Panc1 (cell line): ENCODE measurements around the gene PHF14.

Experiments
- SIN3A ChIP-seq: IDR thresholded peaks from 2 replicates; pipeline ENCODE4 v1.6.1; 2012; ENCODE audit warnings: low read depth, mild to moderate bottlenecking, low read length, moderate library complexity, borderline replicate concordance; ENCODE audit not compliant: insufficient read depth
- TF ChIP-seq, protein P1 (sequence below): fragments of 450-650 bp; IDR thresholded peaks from 2 replicates; pipeline ENCODE4 v1.5.1; 2017; ENCODE audit warnings: mild to moderate bottlenecking
- TF ChIP-seq, protein P2 (sequence below), 2 experiments: IDR thresholded peaks; 2 replicates each; pipeline ENCODE4 v1.6.1; 2011 to 2012; ENCODE audit warnings: low read depth in 2 of 2, control low read depth in 1 of 2, low read length in 1 of 2, mild to moderate bottlenecking in 1 of 2, moderate library complexity in 1 of 2; ENCODE audit not compliant: insufficient read depth in 1 of 2

DNA sequence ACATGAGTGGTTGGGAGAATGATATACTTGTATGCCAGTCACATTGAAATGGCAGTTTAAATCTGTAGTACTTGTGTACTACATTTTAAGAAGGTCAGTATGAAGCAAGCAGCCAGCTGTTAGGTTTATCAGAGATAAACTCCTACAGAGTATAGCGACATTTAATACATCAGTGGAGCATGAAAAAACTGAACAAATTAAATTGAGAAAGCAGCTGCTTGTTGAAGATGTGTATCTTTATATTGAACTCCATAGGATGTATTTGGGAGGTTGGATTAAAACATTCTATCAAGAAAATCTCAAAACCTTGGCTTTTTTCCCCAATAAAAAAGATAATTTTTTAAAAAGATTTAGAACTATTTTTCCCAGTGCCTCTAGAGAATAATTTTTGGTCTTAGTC, 47.8 kb downstream of the PHF14 start:
- TF ChIP-seq SIN3A = no peak
- TF ChIP-seq, protein P1, sequence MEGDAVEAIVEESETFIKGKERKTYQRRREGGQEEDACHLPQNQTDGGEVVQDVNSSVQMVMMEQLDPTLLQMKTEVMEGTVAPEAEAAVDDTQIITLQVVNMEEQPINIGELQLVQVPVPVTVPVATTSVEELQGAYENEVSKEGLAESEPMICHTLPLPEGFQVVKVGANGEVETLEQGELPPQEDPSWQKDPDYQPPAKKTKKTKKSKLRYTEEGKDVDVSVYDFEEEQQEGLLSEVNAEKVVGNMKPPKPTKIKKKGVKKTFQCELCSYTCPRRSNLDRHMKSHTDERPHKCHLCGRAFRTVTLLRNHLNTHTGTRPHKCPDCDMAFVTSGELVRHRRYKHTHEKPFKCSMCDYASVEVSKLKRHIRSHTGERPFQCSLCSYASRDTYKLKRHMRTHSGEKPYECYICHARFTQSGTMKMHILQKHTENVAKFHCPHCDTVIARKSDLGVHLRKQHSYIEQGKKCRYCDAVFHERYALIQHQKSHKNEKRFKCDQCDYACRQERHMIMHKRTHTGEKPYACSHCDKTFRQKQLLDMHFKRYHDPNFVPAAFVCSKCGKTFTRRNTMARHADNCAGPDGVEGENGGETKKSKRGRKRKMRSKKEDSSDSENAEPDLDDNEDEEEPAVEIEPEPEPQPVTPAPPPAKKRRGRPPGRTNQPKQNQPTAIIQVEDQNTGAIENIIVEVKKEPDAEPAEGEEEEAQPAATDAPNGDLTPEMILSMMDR = no peak
- TF ChIP-seq, protein P2, sequence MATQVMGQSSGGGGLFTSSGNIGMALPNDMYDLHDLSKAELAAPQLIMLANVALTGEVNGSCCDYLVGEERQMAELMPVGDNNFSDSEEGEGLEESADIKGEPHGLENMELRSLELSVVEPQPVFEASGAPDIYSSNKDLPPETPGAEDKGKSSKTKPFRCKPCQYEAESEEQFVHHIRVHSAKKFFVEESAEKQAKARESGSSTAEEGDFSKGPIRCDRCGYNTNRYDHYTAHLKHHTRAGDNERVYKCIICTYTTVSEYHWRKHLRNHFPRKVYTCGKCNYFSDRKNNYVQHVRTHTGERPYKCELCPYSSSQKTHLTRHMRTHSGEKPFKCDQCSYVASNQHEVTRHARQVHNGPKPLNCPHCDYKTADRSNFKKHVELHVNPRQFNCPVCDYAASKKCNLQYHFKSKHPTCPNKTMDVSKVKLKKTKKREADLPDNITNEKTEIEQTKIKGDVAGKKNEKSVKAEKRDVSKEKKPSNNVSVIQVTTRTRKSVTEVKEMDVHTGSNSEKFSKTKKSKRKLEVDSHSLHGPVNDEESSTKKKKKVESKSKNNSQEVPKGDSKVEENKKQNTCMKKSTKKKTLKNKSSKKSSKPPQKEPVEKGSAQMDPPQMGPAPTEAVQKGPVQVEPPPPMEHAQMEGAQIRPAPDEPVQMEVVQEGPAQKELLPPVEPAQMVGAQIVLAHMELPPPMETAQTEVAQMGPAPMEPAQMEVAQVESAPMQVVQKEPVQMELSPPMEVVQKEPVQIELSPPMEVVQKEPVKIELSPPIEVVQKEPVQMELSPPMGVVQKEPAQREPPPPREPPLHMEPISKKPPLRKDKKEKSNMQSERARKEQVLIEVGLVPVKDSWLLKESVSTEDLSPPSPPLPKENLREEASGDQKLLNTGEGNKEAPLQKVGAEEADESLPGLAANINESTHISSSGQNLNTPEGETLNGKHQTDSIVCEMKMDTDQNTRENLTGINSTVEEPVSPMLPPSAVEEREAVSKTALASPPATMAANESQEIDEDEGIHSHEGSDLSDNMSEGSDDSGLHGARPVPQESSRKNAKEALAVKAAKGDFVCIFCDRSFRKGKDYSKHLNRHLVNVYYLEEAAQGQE (IDR thresholded peaks at IDR 0.05; ENCODE audit: insufficient read depth in 1 of 2, low read depth in 2 of 2, low read length in 1 of 2) = no peak
